NCI-H460 (cell line): ENCODE results near the gene NEMP1. TPM values are rescaled to one million over a fixed set of nuclear protein-coding genes. Genes with fewer than 3 reads are reported as not detected.

Experiments used
- total RNA-seq: library from RNA; depleted of rRNA; stranded (reverse); fragments of >200 nt; shearing (Covaris generic); gene quantifications from 2 replicates; pipeline ENCODE4 v1.2.3, GENCODE V29; 2014; rRNA removed

NEMP1 gene
- total RNA-seq, 1 experiment from 2014 or later, result 23.6 TPM

Other genes starting within 250 kb of the NEMP1 start
- gene SDR9C7, start 144.4 kb downstream of the NEMP1 start, total RNA-seq, result not detected in 2 replicates
- gene RDH16, start 121.2 kb downstream of the NEMP1 start, total RNA-seq, result 0.05 TPM in 1 of 2 replicates, not detected in the other
- gene ZBTB39, start 72.2 kb downstream of the NEMP1 start, total RNA-seq, result 8.8 and 10.3 TPM in 2 replicates
- gene TAC3, start 62.3 kb downstream of the NEMP1 start, total RNA-seq, result not detected in 2 replicates
- not detected in 2 replicates for gene MYO1A, start 28.7 kb downstream of the NEMP1 start, total RNA-seq
- gene NAB2, start 10.3 kb upstream of the NEMP1 start, total RNA-seq, result 16.3 and 19.6 TPM in 2 replicates
- gene STAT6, start 32.6 kb upstream of the NEMP1 start, total RNA-seq, result 51.3 and 68.8 TPM in 2 replicates
- 3.1 and 5.5 TPM in 2 replicates for gene LRP1, start 49.7 kb upstream of the NEMP1 start, total RNA-seq
- gene LRP1-AS, start 68.8 kb upstream of the NEMP1 start, total RNA-seq, result not detected in 2 replicates
- gene NXPH4, start 138.0 kb upstream of the NEMP1 start, total RNA-seq, result 9.7 and 10.7 TPM in 2 replicates
- gene SHMT2, start 150.9 kb upstream of the NEMP1 start, total RNA-seq, result 373 and 409 TPM in 2 replicates
- gene STAC3, start 172.4 kb upstream of the NEMP1 start, total RNA-seq, result 0.57 and 0.58 TPM in 2 replicates